Retinal pigment epithelial cell (primary cell): Measurements from ENCODE around the gene BFSP2.

Source experiments
- DNase-seq: peaks from one replicate; pipeline ENCODE4 v3.0.0-alpha.2; 2010; ENCODE audit warnings: low read depth
- H3K4me3 ChIP-seq: 2 replicates; pipeline ENCODE4 v1.5.1; 2011; ENCODE audit warnings: mild to moderate bottlenecking, low read length, control low read depth, moderate library complexity
- TF ChIP-seq, protein P1 (sequence below): conservative IDR thresholded peaks from 2 replicates; pipeline ENCODE4 v1.5.1; 2011; ENCODE audit warnings: low read depth, low read length, control low read depth, inconsistent platforms

The BFSP2 gene

DNA sequence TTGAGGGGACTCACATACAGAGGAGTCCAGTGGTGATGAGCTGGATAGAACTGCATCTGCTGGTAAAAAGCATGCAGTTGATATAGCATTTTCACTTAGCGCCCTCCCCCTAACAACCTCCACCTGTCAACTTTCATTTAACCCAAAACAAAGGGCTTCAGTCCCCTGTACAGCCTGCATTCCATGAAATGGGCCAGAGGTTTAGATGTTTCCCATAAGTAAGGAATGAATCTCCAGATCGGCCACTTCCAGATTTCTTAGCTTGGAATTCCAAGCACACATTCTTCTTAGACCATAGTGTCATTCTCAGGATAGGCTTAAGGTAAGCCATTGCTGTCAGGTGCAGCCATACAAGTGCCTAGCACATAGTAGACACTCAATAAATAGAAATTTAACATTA is 32.9 kb upstream of the BFSP2 start:
- H3K4me3 ChIP-seq = no peak overlapping the region
- TF ChIP-seq, protein P1, sequence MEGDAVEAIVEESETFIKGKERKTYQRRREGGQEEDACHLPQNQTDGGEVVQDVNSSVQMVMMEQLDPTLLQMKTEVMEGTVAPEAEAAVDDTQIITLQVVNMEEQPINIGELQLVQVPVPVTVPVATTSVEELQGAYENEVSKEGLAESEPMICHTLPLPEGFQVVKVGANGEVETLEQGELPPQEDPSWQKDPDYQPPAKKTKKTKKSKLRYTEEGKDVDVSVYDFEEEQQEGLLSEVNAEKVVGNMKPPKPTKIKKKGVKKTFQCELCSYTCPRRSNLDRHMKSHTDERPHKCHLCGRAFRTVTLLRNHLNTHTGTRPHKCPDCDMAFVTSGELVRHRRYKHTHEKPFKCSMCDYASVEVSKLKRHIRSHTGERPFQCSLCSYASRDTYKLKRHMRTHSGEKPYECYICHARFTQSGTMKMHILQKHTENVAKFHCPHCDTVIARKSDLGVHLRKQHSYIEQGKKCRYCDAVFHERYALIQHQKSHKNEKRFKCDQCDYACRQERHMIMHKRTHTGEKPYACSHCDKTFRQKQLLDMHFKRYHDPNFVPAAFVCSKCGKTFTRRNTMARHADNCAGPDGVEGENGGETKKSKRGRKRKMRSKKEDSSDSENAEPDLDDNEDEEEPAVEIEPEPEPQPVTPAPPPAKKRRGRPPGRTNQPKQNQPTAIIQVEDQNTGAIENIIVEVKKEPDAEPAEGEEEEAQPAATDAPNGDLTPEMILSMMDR = no peak
- no peak for DNase-seq

GRCh38 chr3:133367403-133367802 is 32.5 kb upstream of the BFSP2 start:
- DNase-seq = no peak
- H3K4me3 ChIP-seq = no peak overlapping the region
- TF ChIP-seq, protein P1 = no peak

DNA sequence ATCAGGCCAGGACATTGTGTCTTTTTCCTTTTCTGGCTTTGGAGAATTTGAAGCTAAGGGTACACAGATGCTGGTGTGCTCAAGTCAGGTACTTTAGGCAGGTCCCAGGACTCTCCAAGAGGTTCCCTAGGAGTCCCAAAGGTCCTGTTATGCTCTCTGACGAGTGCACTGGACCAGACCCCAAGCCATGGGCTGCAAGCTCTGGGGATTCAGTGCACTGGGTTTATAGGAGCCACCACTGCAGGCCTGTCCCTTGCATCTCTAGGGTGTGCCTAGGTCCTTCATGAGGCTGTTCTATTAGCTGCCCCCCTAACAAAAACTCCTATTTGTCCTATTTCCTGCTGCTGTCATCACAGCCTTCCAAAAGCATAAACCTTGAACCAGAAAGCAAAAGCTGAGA is 31.9 kb upstream of the BFSP2 start:
- H3K4me3 ChIP-seq = no peak overlapping the region
- DNase-seq = no peak
- TF ChIP-seq, protein P1 = no peak

DNA sequence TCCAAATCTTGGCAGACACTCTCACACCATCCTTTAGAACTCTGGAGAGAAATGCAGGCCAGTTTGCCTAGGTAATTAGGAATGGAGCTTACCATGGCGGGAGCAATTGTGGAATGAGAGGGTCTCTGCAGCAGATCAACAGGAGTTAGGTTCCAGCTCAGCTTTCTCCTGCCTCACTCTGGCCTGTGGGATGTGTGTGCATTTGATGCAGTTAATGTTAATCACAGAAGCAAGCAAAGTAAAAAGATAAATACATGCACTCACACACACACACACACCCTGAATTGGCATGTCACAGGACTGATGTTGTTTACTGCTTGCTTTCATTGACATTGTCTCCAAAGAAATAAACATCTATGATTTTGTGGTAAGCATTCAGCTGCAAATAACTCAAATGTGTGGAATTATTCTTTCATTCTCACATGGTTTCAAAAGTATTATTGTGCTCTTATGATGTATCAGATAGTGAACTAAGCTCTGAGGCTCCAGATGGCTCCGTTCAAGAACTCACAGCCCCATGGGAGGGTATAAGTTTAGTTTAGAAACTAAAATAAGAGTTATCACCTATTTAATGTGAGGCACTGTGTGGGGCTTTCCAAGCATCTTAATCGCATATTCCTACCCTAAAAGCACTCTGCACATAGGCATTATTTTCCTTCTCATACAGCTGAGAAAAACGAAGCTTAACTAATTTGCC is 31.3 kb upstream of the BFSP2 start:
- no peak overlapping the region for H3K4me3 ChIP-seq
- TF ChIP-seq, protein P1 = no peak
- no peak for DNase-seq

GRCh38 chr3:133369068-133369440 is 30.8 kb upstream of the BFSP2 start:
- TF ChIP-seq, protein P1 = no peak
- no peak overlapping the region for H3K4me3 ChIP-seq
- DNase-seq = no peak

- no peak for DNase-seq
- H3K4me3 ChIP-seq = no peak overlapping the region
- TF ChIP-seq, protein P1 = no peak
Observed at GRCh38 chr3:133371181-133371580, 28.7 kb upstream of the BFSP2 start.

DNA sequence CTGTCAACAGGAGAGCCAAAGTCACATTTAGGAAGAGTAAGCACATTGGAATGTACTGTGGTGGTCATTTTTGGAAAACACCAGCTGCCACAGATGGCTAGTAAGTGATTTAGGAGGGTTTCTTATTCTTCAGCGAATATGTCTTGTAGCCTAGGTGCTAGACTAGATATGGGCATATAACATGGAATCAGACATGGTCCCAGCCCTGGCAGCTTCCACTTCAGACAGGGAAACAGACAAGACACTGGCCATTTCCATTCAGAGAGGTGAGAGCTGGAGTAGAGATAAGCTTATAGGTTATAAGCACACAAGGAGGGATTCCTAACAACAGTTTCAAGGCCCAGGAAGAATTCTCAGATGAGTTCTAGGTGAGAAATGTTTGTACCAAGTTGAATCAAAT is 28.2 kb upstream of the BFSP2 start:
- no peak overlapping the region for H3K4me3 ChIP-seq
- DNase-seq = no peak
- TF ChIP-seq, protein P1 = no peak
